GM12878 (cell line): Measurements from ENCODE around the gene TM4SF4. TPM values are rescaled to one million over a fixed set of nuclear protein-coding genes. Genes with fewer than 3 reads are reported as not detected.

Experiments
- ATAC-seq: fragments of 200-7000 bp; cut with Tn5 transposase; 3 replicates; pipeline ENCODE4 v1.9.1; 2020; ENCODE audit warnings: mild to moderate bottlenecking, moderate library complexity
- BruUV-seq: library from RNA; stranded (reverse); fragments of 400-500 nt; replicated peaks from 2 replicates; lab custom pipeline; 2021; lab: Mats Ljungman, UMichigan
- CTCF ChIA-PET: fragments of 300-600 bp; sonication (Branson Sonifier 250); formaldehyde crosslinking; extraction: SDS; loops from one replicate; lab custom pipeline; 2021; ENCODE audit warnings: inconsistent platforms; lab: Yijun Ruan, JAX
- POLR2A ChIA-PET: fragments of 350-600 bp; formaldehyde crosslinking; extraction: SDS; loops from one replicate; lab custom pipeline; 2021; ENCODE audit warnings: inconsistent platforms; lab: Charles Lee
- RAD21 ChIA-PET: fragments of 300-600 bp; sonication (Branson Sonifier 250); formaldehyde crosslinking; loops from one replicate; lab custom pipeline; 2023; ENCODE audit warnings: antibody characterized with exemption; ENCODE audit not compliant: unreplicated experiment; lab: Charles Lee
- SMC1A ChIA-PET: fragments of 300-600 bp; sonication (Branson Sonifier 250); formaldehyde crosslinking; loops from one replicate; lab custom pipeline; 2023; ENCODE audit not compliant: unreplicated experiment, uncharacterized antibody; lab: Charles Lee
- DNase-seq: peaks from one replicate; pipeline ENCODE4 v3.0.0-alpha.2; 2011; ENCODE audit warnings: low read depth, low spot score
- FAIRE-seq: peaks from 3 replicates; lab custom pipeline; 2011; peaks lifted over from hg19 to GRCh38; lab: Jason Lieb, UNC
- H2AFZ ChIP-seq: 2 replicates; pipeline ENCODE4 v1.6.0; 2011; ENCODE audit warnings: low read depth, low read length, control low read depth; ENCODE audit not compliant: control insufficient read depth
- H3K27ac ChIP-seq: 2 replicates; pipeline ENCODE4 v1.5.1; 2011; ENCODE audit warnings: control low read depth; ENCODE audit not compliant: control insufficient read depth, insufficient read depth
- H3K27me3 ChIP-seq, 2 experiments: replicated peaks in 1 of 2; 2 replicates each; pipeline versions ENCODE4 v1.6.0 to v1.6.1; 2011; ENCODE audit warnings: low read length in 1 of 2; ENCODE audit not compliant: control insufficient read depth in 2 of 2, insufficient read depth in 2 of 2
- H3K36me3 ChIP-seq, 2 experiments: 2 replicates each; pipeline ENCODE4 v1.5.1; 2011; ENCODE audit warnings: low read length in 1 of 2; ENCODE audit not compliant: control insufficient read depth in 2 of 2, insufficient read depth in 2 of 2
- H3K4me1 ChIP-seq: 2 replicates; pipeline ENCODE4 v1.6.1; 2011; ENCODE audit warnings: mild to moderate bottlenecking, low read length, moderate library complexity, mixed read lengths; ENCODE audit not compliant: control insufficient read depth, insufficient read depth
- H3K4me2 ChIP-seq: 2 replicates; pipeline ENCODE4 v1.6.0; 2011; ENCODE audit warnings: control low read depth; ENCODE audit not compliant: control insufficient read depth, insufficient read depth
- H3K4me3 ChIP-seq: fragments of 200-600 bp; sonication (generic); 2 replicates; pipeline ENCODE4 v1.5.1; 2016
- H3K79me2 ChIP-seq: 2 replicates; pipeline ENCODE4 v1.6.0; 2011; ENCODE audit warnings: low read length; ENCODE audit not compliant: control insufficient read depth, insufficient read depth
- H3K9ac ChIP-seq: 2 replicates; pipeline ENCODE4 v1.8.0; 2011; ENCODE audit warnings: low read length, control low read depth, mixed read lengths; ENCODE audit not compliant: control insufficient read depth, insufficient read depth
- H3K9me3 ChIP-seq: replicated peaks from 3 replicates; pipeline ENCODE4 v1.5.1; 2011; ENCODE audit warnings: mild to moderate bottlenecking, low read length; ENCODE audit not compliant: control insufficient read depth, insufficient read depth
- H4K20me1 ChIP-seq: 2 replicates; pipeline ENCODE4 v1.6.0; 2011; ENCODE audit not compliant: control insufficient read depth, insufficient read depth
- EGR1 ChIP-seq, 2 experiments: IDR thresholded peaks; 1 replicate in 1 of 2; 2 replicates in 1 of 2; pipeline ENCODE4 v1.6.1; 2011 to 2012; ENCODE audit warnings: low read depth in 2 of 2, low read length in 2 of 2, borderline replicate concordance in 1 of 2, mild to moderate bottlenecking in 1 of 2, moderate library complexity in 1 of 2
- HCFC1 ChIP-seq: fragments of 150-350 bp; IDR thresholded peaks from 2 replicates; pipeline ENCODE4 v1.6.1; 2014; ENCODE audit warnings: low read length
- IRF3 ChIP-seq: fragments of 450-650 bp; IDR thresholded peaks from 2 replicates; pipeline ENCODE4 v1.6.1; 2014; ENCODE audit warnings: mild to moderate bottlenecking
- KLF5 ChIP-seq: fragments of 450-650 bp; IDR thresholded peaks from 2 replicates; pipeline ENCODE4 v1.6.1; 2014; ENCODE audit warnings: mild to moderate bottlenecking; ENCODE audit not compliant: partially characterized antibody
- NR2F1 ChIP-seq: fragments of 450-650 bp; conservative IDR thresholded peaks from 2 replicates; pipeline ENCODE4 v1.6.1; 2017; ENCODE audit warnings: mild to moderate bottlenecking
- PAX8 ChIP-seq: fragments of 450-650 bp; IDR thresholded peaks from 2 replicates; pipeline ENCODE4 v1.6.1; 2017; ENCODE audit warnings: mild to moderate bottlenecking, moderate library complexity
- POLR2A ChIP-seq: IDR thresholded peaks from 2 replicates; pipeline ENCODE4 v1.6.1; 2011; ENCODE audit warnings: low read depth, mild to moderate bottlenecking, low read length
- STAT3 ChIP-seq: IDR thresholded peaks from 2 replicates; pipeline ENCODE4 v1.6.1; 2011; ENCODE audit warnings: low read depth, low read length, improper control_type of control experiment
- SUZ12 ChIP-seq: fragments of 200-600 bp; sonication (generic); IDR thresholded peaks from one replicate; pipeline ENCODE4 v1.6.1; 2018; ENCODE audit warnings: antibody characterized with exemption, mild to moderate bottlenecking; ENCODE audit not compliant: unreplicated experiment
- TAF1 ChIP-seq: IDR thresholded peaks from 2 replicates; pipeline ENCODE4 v1.6.1; 2011; ENCODE audit warnings: mild to moderate bottlenecking, low read depth, low read length, borderline replicate concordance
- ZNF207 ChIP-seq: fragments of 450-650 bp; IDR thresholded peaks from 2 replicates; pipeline ENCODE4 v1.6.1; 2014; ENCODE audit warnings: antibody characterized with exemption, mild to moderate bottlenecking, borderline replicate concordance
- WGBS: methylation state at CpG from one replicate; pipeline ENCODE4 v1.1.6; 2016; ENCODE audit warnings: low lambda C conversion rate; ENCODE audit not compliant: insufficient replicate concordance, insufficient coverage; ENCODE audit errors: missing lambda C conversion rate; 5-methylcytosine and 5-hydroxymethylcytosine counted together
- in situ Hi-C: fragments of 300-500 bp; cut with MboI; formaldehyde crosslinking; loops from 9 replicates; pipeline ENCODE4 v1.14.3; 2018; ENCODE audit warnings: mixed read lengths
- intact Hi-C: fragments of 100-400 bp; cut with micrococcal nuclease; formaldehyde crosslinking; loops from one replicate; pipeline ENCODE4 v1.14.2; 2022; ENCODE audit not compliant: unreplicated experiment
- polyA plus RNA-seq, 11 experiments: library from polyadenylated mRNA; depleted of rRNA in 4 of 11; unstranded in 6 of 11; stranded (reverse) in 5 of 11; fragments of >200 nt; fragmentation: Nextera tagmentation in 4 of 11; fragmentation: Illumina TruSeq in 1 of 11; extraction: Ambion mirVana in 4 of 11; extraction: Trizol in 1 of 11; gene quantifications; 1 replicate in 1 of 11; 2 replicates in 10 of 11; pipeline versions ENCODE4 v1.2.1 to v1.2.3, GENCODE V29; 2011 to 2016; ENCODE audit warnings: inconsistent platforms in 2 of 11, missing spikeins in 2 of 11, low read depth in 1 of 11
- total RNA-seq, 4 experiments: library from RNA; depleted of rRNA in 3 of 4; stranded (reverse); fragments of >200 nt in 3 of 4; fragmentation: Illumina TruSeq in 1 of 4; extraction: Trizol in 1 of 4; gene quantifications; 2 replicates each; pipeline versions ENCODE4 v1.2.1 to v1.2.3, GENCODE V29; 2013 to 2021
- TF ChIP-seq, protein P1 (sequence below): IDR thresholded peaks from 2 replicates; pipeline ENCODE4 v1.6.1; 2011; ENCODE audit warnings: mild to moderate bottlenecking, low read depth, low read length, moderate library complexity; ENCODE audit not compliant: insufficient replicate concordance

TM4SF4 gene
- total and polyA plus RNA-seq, 10 of the 15 experiments (the other 5 are each of a cell fraction or from before 2014, with no cell fraction given) = 0.06 to 1.3 TPM; not detected in 8

DNA sequence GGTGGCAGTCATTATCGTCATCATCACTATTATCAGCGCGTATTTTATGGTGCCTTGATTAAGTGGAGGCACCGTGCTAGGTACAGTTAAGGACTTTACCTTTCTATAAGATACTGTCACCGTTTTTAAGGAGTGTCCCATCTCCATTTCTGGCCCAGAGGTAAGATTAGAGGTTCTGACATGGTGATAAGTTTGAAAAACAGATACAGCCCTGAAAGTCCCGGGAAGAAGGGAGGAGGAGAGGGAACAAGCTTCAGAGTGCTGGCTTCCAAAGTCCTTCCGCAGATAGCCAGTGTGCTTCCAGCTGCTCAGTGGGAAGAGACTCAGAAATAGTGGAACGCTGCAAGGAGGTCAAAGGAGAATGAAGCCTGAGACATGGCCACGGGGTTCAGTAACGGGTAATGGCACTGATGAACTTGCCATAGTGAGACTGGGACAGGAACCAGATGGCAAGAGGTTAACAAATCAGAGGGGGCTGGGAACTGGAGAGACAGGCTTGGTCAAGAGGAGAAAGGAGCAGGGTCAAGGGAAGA is 9.1 kb upstream of the TM4SF4 start:
- Histone ChIP-seq H4K20me1 (no peaks in the 10 kb centered on the region), H3K36me3 (no peaks in the 10 kb centered on the region), H3K27me3 (no peaks in the 10 kb centered on the region), H3K27ac (no peak overlapping the region), H3K4me1 (peaks cover 6% of the 10 kb centered on the region; the same call in 1 of the 2 replicates), H3K4me3 (no peak overlapping the region), H3K9me3 (no peaks in the 10 kb centered on the region)
- DNase-seq (no peak), ATAC-seq (no peak)
- BruUV-seq = no TSS peak
- in situ Hi-C loops = no loop called here
- ChIA-PET SMC1A (interaction anchor here (0.6 kb wide), 1 partner anchor 9 kb away, joined by 4 read pairs; the partner anchor contains the start of gene TM4SF4), RAD21 (no interaction called here)
- TF ChIP-seq ZNF207 = no peak
- no peak for TF ChIP-seq PAX8
- no peak for TF ChIP-seq POLR2A
- no peak for TF ChIP-seq NR2F1
- no peak for TF ChIP-seq HCFC1
- TF ChIP-seq SUZ12 = no peak
- no peak for TF ChIP-seq EGR1 (IDR thresholded peaks at IDR 0.05; ENCODE audit: borderline replicate concordance in 1 of 2, low read depth in 2 of 2, low read length in 2 of 2)
- TF ChIP-seq TAF1 = no peak
- TF ChIP-seq, protein P1, sequence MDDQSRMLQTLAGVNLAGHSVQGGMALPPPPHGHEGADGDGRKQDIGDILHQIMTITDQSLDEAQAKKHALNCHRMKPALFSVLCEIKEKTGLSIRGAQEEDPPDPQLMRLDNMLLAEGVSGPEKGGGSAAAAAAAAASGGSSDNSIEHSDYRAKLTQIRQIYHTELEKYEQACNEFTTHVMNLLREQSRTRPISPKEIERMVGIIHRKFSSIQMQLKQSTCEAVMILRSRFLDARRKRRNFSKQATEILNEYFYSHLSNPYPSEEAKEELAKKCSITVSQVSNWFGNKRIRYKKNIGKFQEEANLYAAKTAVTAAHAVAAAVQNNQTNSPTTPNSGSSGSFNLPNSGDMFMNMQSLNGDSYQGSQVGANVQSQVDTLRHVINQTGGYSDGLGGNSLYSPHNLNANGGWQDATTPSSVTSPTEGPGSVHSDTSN = no peak
- no peak for TF ChIP-seq STAT3
- no peak for TF ChIP-seq KLF5
- no peak for TF ChIP-seq IRF3
- TF ChIP-seq, all 136 proteins: peak for 0
- Histone ChIP-seq H3K9ac (no peak overlapping the region), H2AFZ (no peak overlapping the region), H3K79me2 (no peaks in the 10 kb centered on the region), H3K4me2 (no peak overlapping the region)
- ChIA-PET CTCF (interaction anchor here (5.8 kb wide), 1 partner anchor 15 kb away, joined by 31 read pairs; no protein-coding TSS in a partner anchor), POLR2A (no interaction called here)
- intact Hi-C loops = no loop called here
- WGBS = 66% methylated on average over 10 of the region's 10 CpGs
- FAIRE-seq = no peak
